GM12872 (cell line): ENCODE measurements around the gene HSPB1.

ENCODE experiments used
- CTCF ChIP-seq: IDR thresholded peaks from 3 replicates; pipeline ENCODE4 v1.5.1; 2011; ENCODE audit warnings: low read depth, mild to moderate bottlenecking, low read length, moderate library complexity; ENCODE audit not compliant: insufficient read depth

HSPB1 gene

GRCh38 chr7:76283254-76284159 lies 19.0 kb upstream of the HSPB1 start:
- TF ChIP-seq CTCF, result no peak

- TF ChIP-seq CTCF, result no peak
These were observed 16.7 kb upstream of the HSPB1 start for GRCh38 chr7:76285604-76286374.

- no peak for TF ChIP-seq CTCF
These were observed 15.6 kb upstream of the HSPB1 start for GRCh38 chr7:76286842-76287403.

GRCh38 chr7:76291351-76292212 lies 10.9 kb upstream of the HSPB1 start:
- TF ChIP-seq CTCF, result peak; percentile 95

- TF ChIP-seq CTCF, result no peak
These were observed 10.3 kb upstream of the HSPB1 start for GRCh38 chr7:76292213-76292573.

- no peak for TF ChIP-seq CTCF
These were observed 9.0 kb upstream of the HSPB1 start for GRCh38 chr7:76293407-76293901.
